ENCODE results near the gene FGF19.

Gene FGF19, protein sequence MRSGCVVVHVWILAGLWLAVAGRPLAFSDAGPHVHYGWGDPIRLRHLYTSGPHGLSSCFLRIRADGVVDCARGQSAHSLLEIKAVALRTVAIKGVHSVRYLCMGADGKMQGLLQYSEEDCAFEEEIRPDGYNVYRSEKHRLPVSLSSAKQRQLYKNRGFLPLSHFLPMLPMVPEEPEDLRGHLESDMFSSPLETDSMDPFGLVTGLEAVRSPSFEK

GRCh38 chr11:69703768-69704507, at the start of gene FGF19:
Gene FGF19, minus strand, starts transcription at chr11:69704022. Its CDS starts 146 bp downstream, at chr11:69703876.
- in situ Hi-C loops (cut with MboI; ENCODE audit: low sequenced_read_pairs): no loop called here

DNA sequence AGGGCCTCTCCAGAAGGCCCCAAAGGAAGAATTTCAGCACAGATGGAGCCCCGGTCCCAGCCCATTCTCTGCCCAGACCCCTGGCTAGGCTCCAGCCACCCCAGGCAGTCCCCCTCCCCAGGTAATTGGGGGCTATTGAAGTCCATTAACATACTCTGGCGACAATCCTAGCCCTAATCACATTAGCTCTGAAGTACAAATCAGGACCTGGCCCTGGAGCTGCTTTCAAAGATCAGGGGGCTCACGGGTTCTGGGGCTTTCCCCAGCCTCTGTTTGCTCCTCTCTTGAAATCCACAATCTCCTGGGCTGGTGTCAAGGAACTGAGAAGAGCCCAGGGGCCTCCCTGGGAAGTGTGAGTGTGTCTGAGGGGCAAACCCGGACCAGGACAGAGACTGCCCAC, 49.1 kb upstream of the FGF19 start:
- in situ Hi-C loops (cut with MboI; ENCODE audit: low sequenced_read_pairs): no loop called here

GRCh38 chr11:69750875-69751597, 47.2 kb upstream of the FGF19 start:
- in situ Hi-C loops (cut with MboI; ENCODE audit: low sequenced_read_pairs): no loop called here

DNA sequence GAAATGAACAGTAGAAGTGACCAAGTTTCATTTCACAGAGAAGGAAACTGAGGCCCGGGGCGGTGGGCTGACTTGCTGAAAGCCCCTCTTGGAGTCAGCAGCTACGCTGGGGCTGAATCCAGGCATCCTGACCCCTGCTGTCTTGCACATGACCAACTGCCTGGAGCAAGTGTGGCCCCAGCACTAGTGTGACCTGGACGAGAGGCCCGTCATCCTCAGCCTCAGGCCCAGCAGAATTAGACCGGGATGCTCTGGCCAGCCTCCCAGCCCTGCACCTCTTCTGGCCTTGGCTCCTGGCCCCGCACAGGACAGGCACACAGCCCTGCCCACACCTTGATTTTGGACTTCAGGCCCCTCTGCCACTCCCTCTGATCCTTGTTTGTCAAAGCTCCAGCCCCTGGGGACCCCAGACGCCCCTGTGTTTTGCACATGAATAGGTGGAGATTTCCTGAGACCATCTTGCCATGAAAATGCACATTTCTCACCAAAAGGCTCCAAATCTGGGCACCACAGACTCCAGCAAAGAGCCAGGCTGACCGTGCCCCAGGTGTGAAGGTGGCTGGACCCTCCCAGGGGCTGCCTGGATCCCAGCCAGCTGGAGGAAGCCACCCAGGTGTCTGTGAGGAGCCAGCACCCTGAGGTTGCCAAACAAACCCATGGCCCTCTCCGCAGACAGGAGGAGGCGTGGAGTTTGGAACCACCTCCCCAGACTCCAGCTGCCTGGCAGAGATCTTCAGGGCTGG, 46.5 kb upstream of the FGF19 start:
- in situ Hi-C loops (cut with MboI; ENCODE audit: low sequenced_read_pairs): no loop called here

DNA sequence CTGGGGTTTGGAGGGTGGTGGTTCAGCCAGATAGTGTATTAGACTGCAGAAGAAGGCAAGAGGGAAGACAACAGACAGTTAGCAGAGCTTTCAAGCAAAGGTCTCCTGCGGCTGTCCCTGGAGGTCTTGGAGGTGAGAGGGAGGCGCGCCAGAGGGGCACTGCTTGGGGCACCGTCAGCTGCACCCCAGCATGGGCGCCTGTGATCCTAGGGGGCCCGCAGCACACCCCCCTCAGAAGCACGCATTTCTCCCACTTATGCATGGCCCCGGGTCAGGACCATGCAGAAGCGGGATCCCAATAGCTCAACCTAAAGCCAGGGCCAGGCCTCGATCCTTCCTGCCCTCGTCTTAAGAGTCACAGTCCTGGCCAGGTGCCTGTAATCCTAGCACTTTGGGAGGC, 44.8 kb upstream of the FGF19 start:
- in situ Hi-C loops (cut with MboI; ENCODE audit: low sequenced_read_pairs): no loop called here

DNA sequence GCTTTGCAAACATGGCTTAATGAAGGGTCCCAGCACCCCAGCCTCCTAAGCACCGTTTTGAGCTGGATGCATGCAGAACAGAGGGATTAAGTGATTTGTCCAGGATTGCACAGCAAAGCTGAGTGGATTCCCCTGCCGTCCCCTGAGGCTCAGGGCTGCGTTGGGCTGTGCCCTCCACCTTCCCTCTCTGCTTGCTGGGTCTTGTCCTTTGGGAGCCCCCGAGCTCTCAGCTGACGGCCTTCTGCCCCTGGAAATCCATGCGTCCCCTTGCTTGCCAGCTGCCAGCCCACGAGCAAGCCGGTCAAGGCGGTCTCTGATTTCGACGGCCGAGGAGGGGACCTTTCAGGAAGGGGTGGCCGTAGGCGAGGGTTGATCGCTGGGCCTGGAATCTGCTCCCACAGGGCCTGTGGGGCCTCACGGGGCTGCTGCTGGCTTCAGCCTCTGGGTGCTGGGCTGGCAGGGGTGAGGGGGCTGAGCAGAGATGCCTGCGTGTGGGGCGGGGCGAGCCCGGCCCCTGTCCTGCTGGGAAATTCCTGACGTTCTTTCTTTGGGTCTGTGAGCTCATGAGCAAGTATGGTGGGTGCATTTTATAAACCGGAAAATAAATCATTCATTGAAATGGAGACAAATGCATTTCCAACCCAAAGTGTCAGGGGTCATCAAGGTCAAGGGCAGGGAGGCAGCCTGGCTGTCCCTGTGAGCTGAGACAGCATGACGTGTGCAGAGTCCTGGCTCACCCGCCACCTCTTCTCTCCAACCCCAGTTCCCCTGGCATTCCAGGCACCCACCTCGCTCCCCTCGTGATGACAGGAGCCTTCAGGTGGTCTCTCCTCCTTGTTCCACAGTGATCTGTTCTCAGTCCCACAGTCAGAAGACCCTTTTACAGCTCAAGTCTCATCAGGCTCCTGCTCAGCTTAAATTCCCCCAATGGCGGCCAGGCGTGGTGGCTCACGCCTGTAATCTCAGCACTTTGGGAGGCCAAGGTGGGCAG, 43.2 kb upstream of the FGF19 start:
- in situ Hi-C loops (cut with MboI; ENCODE audit: low sequenced_read_pairs): no loop called here

- in situ Hi-C loops (cut with MboI; ENCODE audit: low sequenced_read_pairs): no loop called here
Observed at GRCh38 chr11:69746140-69746539, 42.3 kb upstream of the FGF19 start.

DNA sequence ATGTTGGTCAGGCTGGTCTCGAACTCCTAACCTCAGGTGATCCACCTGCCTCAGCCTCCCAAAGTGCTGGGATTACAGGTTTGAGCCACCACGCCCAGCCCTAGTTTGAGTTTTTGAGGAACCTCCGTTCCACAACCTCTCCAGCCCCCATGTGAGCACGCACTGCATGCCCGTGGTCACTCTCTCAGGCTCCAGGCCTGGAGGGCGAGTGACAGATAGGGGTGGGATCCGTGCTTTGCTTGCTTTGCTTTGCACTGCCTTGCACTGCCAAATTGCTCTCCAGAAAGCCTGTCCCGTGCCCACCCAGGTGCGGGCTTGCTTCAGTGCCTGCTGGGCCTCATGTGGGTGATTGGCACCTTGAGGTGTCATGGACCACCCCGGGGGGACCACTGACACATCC, 41.4 kb upstream of the FGF19 start:
- in situ Hi-C loops (cut with MboI; ENCODE audit: low sequenced_read_pairs): no loop called here

DNA sequence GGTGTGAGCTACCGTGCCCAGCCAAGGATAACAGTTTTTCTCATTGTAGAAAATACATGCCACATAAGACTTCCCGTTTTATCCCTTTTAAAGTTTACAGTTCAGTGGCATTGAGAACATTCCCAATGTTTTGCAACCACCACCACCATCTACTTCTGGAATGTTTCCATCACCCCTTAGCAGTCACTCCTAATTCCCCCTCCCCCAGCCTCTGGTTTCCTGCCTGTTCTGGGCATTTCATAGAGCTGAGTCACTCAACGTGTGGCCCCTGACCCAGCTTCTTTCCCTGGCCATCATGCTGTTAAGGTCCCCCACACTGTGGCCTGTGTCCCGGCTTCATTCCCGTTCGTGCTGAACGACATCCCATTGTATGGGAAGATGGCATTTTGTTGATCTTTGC, 40.6 kb upstream of the FGF19 start:
- in situ Hi-C loops (cut with MboI; ENCODE audit: low sequenced_read_pairs): no loop called here

DNA sequence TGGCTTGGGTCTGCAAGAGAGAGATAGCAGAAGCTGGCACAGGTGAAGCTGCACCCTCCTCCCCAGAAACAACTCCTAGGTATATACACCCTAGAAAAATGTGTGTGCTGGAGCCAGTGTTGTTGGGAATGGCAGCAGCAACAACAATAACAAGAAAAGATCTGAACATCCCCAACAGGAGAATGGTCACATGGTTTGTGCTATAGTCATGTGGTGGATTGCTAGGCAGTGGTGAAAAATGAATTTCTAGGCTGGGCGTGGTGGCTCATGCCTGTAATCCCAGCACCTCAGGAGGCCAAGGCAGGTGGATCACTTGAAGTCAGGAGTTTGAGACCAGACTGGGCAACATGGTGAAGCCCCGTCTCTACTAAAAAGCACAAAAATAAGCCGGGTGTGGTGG, 31.0 kb upstream of the FGF19 start:
- in situ Hi-C loops (cut with MboI; ENCODE audit: low sequenced_read_pairs): no loop called here

GRCh38 chr11:69734367-69734766, 30.5 kb upstream of the FGF19 start:
- in situ Hi-C loops (cut with MboI; ENCODE audit: low sequenced_read_pairs): no loop called here

DNA sequence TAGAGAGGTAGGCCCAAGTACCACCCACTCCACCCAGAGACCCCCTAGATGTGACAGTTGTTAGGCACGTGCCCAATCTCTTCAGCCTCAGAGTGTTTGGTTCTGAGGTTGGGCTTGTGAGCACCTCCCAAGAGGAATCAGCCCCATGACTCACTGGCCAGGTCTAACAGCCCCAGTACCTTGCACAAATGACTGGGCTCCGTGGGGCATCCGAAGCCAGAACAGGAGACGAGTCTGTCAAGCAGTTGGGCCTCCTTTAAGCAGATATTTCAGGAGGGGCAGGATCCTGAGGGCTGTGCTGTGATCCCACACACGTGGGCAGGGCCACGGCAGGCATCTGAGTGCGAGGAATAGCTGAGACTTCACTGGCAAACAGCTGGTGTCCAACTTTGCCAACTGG, 29.1 kb upstream of the FGF19 start:
- in situ Hi-C loops (cut with MboI; ENCODE audit: low sequenced_read_pairs): no loop called here

DNA sequence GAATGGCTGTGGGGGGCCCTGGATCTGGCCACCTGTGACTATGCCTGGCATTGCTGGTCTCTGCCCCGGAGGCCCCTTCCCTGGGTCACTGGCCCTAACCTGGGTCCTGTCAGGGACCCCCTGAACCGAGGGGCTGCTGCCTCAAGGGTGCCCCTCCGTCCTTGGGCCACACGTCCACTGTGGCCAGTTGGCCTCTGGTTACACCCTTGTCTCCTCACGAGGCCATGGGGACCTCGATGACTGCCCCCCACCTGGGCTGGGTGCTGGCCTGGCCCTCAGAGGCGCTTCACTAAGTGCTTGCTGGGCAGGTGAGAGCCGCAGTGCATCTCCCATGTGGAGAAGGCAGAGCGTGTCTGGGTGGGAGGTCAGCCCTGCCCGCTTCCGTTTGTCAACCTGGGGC, 27.3 kb upstream of the FGF19 start:
- in situ Hi-C loops (cut with MboI; ENCODE audit: low sequenced_read_pairs): no loop called here

DNA sequence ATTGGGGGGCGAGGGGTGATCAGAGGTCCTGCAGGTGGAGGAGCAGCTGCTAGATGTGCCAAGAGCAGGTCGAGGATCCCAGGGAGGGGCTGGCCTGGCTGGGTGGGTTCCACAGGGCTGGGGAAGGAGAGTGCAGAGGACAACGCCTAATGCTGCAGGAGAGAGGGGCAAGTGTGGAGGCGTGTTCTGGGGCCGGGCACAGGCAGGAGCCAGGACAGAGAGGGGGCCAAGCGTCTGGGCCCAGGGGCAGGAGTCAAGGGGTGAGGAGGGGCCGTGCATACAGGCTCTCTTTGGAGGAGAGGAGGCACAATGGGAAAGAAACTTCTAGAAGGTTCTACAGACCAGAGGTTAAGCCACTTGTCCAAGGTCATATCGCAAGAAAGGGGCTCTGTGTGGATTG, 26.7 kb upstream of the FGF19 start:
- in situ Hi-C loops (cut with MboI; ENCODE audit: low sequenced_read_pairs): no loop called here

- in situ Hi-C loops (cut with MboI; ENCODE audit: low sequenced_read_pairs): no loop called here
Observed at GRCh38 chr11:69729252-69729651, 25.4 kb upstream of the FGF19 start.

DNA sequence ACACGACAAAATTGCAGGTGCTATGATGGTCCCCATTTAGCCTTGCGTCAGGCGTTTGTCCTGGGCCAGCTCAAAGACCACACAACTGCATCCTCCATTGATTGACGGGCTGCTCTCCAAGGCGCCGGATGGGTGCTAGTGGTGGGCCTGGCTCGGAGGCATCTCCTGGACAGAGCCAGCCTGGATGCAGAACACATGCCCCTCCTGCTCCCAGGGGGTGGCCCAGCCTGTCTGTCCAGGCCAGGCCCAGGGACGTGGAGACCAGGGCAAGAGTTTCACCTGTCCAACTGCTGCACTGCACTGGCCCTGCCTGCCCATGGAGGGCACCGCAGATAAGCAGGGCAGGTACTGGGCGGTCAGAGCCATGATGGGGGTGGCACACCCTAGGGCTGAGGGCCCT, 23.4 kb upstream of the FGF19 start:
- in situ Hi-C loops (cut with MboI; ENCODE audit: low sequenced_read_pairs): no loop called here

- in situ Hi-C loops (cut with MboI; ENCODE audit: low sequenced_read_pairs): no loop called here
Observed at GRCh38 chr11:69726481-69726880, 22.7 kb upstream of the FGF19 start.

DNA sequence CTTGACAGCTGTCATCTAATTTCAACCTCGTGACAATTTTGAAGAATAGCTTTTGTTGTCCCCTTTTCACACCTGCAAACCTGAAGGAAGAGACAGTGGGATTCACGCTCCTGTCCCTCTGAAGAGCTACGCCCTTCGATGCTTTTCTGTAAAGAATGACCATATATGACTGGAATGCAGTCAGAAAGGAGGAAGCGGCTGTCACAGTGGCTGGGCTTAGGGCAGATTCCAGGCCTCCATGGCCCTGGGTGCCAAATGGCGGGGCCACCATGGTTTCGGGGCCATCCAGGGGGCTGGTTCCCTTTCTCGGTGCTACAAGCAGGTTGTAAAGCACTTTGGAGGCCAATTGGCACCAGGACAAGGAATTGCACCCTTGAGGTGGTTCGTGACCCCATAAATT, 22.2 kb upstream of the FGF19 start:
- in situ Hi-C loops (cut with MboI; ENCODE audit: low sequenced_read_pairs): no loop called here

GRCh38 chr11:69721745-69722144, 17.9 kb upstream of the FGF19 start:
- in situ Hi-C loops (cut with MboI; ENCODE audit: low sequenced_read_pairs): no loop called here

GRCh38 chr11:69721106-69721505, 17.3 kb upstream of the FGF19 start:
- in situ Hi-C loops (cut with MboI; ENCODE audit: low sequenced_read_pairs): no loop called here

Measured in hTERT RPE-1 (cell line).